Epithelial cell of esophagus (primary cell): ENCODE measurements around the gene TAX1BP3.

Experiments used
- DNase-seq: peaks from one replicate; pipeline ENCODE4 v3.0.0; 2010; ENCODE audit warnings: low read depth
- H3K4me3 ChIP-seq: 2 replicates; pipeline ENCODE4 v1.5.1; 2011; ENCODE audit warnings: mild to moderate bottlenecking, low read length, control low read depth
- TF ChIP-seq, protein P1 (sequence below): IDR thresholded peaks from 2 replicates; pipeline ENCODE4 v1.5.1; 2011; ENCODE audit warnings: low read depth, mild to moderate bottlenecking, low read length, control low read depth, inconsistent platforms; ENCODE audit not compliant: insufficient read depth; ENCODE audit errors: missing control alignments

TAX1BP3 gene

DNA sequence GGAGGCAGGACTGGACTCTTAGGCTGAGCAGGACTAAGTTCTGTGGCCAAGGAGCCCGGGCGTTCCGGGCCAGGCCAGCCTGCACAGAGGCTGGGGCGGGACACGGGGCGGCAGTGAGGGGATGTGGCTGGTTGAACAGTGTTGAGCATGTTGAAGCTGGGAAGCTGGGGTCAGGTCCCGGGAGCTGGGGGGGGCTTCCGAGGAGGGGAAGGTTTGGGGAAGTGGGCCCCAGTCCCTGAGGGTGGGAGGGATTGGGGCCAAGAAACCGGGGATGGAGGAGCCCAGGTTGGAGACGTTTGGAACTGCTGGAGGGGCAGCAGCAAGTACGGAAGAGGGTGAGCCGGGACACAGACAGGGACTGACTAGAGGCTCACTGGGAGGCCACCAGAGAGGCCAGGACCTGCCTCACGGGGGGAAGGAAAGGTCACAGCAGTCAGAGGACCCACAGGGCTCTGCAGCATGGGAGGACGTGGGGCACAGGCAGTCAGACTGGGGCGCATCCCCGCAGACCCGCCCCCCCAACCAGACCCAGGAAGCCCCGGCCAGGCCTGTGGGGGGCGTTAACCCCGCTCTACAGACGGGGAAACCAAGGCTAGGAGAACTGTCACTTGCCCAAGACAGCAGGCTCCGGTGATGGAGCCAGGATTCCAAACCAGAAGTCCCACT, 9.5 kb downstream of the TAX1BP3 start:
- TF ChIP-seq, protein P1, sequence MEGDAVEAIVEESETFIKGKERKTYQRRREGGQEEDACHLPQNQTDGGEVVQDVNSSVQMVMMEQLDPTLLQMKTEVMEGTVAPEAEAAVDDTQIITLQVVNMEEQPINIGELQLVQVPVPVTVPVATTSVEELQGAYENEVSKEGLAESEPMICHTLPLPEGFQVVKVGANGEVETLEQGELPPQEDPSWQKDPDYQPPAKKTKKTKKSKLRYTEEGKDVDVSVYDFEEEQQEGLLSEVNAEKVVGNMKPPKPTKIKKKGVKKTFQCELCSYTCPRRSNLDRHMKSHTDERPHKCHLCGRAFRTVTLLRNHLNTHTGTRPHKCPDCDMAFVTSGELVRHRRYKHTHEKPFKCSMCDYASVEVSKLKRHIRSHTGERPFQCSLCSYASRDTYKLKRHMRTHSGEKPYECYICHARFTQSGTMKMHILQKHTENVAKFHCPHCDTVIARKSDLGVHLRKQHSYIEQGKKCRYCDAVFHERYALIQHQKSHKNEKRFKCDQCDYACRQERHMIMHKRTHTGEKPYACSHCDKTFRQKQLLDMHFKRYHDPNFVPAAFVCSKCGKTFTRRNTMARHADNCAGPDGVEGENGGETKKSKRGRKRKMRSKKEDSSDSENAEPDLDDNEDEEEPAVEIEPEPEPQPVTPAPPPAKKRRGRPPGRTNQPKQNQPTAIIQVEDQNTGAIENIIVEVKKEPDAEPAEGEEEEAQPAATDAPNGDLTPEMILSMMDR: no peak
- no peak for DNase-seq
- H3K4me3 ChIP-seq: no peak overlapping the region

DNA sequence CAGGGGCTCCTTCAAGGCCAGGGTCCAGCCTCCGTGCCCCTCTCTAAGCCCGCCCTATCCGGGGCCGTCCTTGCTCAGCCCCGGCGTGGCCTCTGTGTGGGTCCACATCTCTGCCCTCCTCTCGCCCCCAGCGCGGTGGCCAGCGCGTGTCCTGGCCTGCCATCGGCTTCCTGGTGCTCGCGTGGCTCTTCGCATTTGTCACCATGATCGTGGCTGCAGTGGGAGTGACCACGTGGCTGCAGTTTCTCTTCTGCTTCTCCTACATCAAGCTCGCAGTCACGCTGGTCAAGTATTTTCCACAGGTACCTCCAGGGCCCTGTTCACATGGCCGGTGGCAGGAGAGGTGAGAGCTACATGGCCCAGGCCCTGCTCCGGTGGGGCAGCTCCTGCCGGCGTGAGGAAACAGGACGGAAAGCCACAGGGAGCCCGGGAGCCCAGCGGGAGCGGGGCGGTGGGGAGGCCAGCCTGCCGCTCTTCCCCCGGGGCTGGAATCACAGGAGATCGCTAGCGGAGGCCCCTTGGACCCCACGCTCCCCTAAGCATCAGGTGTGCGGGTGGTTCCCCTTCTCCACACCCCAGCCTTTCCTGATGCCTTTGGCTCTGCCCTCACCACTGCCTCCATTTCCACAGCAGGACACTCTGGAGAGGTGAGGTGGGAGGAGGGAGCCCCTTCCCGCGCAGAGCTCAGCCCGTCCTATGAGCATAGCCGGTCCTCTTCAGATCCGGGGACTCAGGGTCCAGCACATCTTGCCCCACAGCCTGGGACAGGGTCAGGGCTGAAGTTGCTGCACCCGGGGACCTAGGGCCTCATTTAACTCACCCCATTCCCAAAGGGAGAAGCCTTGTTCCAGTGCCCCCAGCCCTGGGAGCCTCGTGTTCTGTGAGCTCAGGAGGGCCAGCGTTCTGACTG, 10.2 kb downstream of the TAX1BP3 start:
- H3K4me3 ChIP-seq: no peak overlapping the region
- TF ChIP-seq, protein P1: no peak
- DNase-seq: no peak

DNA sequence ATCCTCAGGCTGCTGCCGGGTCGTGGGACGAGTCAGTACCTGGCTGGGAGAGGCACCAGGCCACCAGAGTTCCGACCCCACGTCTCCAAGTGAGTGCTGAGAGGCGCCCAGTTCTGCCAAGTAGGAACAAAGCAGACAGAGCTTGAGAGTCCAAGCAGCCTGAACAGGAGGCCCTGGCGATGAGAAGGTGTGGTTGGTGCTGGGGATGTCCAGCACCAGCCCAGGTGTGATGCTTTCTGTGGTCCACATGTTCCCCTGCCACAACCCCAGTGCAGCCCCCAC, 10.8 kb downstream of the TAX1BP3 start:
- no peak overlapping the region for H3K4me3 ChIP-seq
- DNase-seq: no peak
- TF ChIP-seq, protein P1: no peak

DNA sequence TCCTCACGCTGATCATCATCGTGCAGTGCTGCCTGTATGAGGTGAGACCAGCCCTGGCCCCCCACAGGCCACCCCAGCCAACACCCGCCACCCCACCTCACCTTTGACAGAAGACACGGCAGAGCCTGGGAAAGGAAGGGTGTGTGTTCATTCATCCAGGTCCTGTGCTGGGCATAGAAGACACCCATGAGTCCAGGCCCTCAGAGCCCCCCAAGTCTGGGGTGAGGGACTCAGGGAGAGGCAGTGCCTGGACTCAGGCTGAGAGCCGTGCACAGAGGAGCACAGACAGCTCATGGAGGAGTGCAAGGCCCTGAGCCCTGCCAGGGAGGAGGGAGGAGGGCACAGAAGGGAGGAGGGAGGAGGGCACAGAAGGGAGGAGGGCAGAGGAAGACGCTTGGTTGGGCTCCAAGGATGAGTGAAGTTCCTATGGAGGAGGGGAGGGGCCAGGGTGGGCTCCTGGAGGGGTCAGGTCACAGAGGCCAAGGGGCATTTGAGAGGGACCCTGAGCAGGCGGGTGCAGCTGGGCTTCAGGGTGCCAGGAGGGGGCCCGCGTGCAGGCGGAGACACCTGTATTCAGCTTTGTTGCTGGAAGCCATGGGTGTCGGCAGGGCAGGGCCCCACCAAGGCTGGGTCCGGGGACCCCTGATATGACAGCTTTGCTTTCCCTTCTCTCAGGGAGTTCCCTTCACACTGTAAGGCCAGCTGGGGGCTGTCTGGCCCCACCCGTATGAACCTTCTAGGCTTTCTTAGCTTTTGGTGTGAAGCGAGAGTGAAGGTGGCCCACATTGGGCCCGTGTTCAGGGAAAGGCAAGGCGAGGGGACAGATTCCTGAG, 11.4 kb downstream of the TAX1BP3 start:
- H3K4me3 ChIP-seq: no peak overlapping the region
- TF ChIP-seq, protein P1: no peak
- no peak for DNase-seq

DNA sequence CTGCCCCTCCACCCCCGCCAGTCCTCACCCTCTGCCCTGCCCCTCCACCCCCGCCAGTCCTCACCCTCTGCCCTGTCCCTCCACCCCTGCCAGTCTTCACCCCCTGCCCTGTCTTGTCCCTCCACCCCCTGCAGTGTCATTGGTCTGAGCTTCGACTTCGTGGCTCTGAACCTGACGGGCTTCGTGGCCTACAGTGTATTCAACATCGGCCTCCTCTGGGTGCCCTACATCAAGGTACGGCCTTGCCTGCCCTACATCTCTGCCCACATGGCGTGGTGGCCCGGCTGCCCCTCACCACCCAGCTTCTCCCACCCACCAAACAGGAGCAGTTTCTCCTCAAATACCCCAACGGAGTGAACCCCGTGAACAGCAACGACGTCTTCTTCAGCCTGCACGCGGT, 12.0 kb downstream of the TAX1BP3 start:
- H3K4me3 ChIP-seq: no peak overlapping the region
- no peak for DNase-seq
- TF ChIP-seq, protein P1: no peak

DNA sequence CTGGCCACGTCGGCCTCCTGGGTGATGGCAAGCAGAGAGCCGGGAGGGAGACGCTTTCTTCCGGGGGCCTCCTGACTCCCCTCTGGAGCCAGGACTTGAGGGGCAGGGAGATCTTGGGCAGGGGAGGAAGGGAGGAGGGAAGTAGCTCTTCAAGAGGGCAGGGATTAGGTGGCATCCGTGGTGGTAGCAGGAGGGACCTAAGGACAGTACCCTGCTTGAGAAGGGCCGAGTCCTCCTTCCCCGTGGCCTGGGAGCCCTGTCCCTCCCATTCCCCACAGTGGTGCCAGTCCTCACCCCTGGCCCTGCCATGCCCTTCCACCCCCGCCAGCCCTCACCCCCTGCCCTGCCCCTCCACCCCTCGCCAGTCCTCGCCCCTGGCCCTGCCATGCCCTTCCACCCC, 12.6 kb downstream of the TAX1BP3 start:
- TF ChIP-seq, protein P1: no peak
- no peak for DNase-seq

More for the DNA sequence above, 12.6 kb downstream of the TAX1BP3 start:
- H3K4me3 ChIP-seq: no peak overlapping the region
